Muscle of arm (tissue), 12 donors: Measurements from ENCODE around the gene DUSP23. TPM values are rescaled to one million over a fixed set of nuclear protein-coding genes. Genes with fewer than 3 reads are reported as not detected.

Experiments used
- DNase-seq: peaks from one replicate; pipeline ENCODE4 v3.0.0-alpha.2; 2013
- polyA plus RNA-seq, 12 donors: library from polyadenylated mRNA; unstranded; fragments of 120-200 nt; gene quantifications; one replicate each; pipeline ENCODE4 v1.2.1, GENCODE V29; 2013; ENCODE audit not compliant: insufficient read length in 12 of 12

Gene DUSP23
- polyA plus RNA-seq, 12 donors = 4.9 to 25.6 (median 6.0) TPM; not detected in 1

GRCh38 chr1:159826441-159827101 is 45.8 kb downstream of the DUSP23 start, which contains the start of gene SLAMF8:
Gene SLAMF8 (plus strand): TSS chr1:159826873. CDS start chr1:159826899, 26 bp downstream.
- no peak for DNase-seq

- no peak for DNase-seq
Observed at GRCh38 chr1:159827102-159827490, 46.3 kb downstream of the DUSP23 start.

DNA sequence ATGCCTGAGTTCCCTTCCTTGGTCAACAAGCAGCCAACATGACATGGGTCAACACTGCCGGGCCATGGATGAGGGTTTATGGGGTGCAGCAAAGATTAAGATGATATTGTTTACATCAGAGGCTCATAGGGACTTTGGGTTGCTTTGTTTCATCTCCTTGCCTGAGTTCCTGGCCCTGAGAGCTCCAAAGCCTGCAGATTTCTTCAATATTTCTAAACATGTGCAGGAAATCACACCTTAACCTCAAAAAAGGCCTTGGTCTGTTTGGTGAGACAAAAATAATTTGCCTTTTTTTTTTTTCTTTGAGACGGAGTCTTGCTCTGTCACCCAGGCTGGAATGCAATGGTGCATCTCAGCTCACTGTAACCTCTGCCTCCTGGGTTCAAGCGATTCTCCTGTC is 46.8 kb downstream of the DUSP23 start:
- DNase-seq = no peak

- DNase-seq = no peak
Observed at GRCh38 chr1:159828176-159828575, 47.4 kb downstream of the DUSP23 start.

GRCh38 chr1:159828581-159829272 is 48.0 kb downstream of the DUSP23 start:
- no peak for DNase-seq

- DNase-seq = no peak
Observed at GRCh38 chr1:159829273-159829634, 48.5 kb downstream of the DUSP23 start.

GRCh38 chr1:159829822-159830465 is 49.2 kb downstream of the DUSP23 start:
- DNase-seq = peak; percentile 21

DNA sequence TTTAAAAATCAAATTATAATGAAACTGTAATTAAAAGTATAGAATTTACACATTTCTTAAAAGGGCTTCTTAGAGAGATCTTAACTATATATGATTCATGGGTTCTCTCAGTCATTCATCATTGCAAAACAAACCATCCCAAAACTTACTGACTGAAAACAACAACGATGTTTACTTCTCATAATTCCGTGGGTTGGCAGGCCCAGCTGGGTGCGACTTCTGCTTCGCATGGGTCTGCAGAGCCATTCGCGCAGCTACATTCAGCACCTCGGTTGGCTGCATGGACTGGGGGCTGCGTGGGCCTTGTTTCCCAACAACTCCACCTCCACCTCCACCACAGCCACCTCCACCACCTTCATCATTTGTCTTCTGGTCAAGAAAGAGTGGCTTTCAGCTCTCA is 50.0 kb downstream of the DUSP23 start:
- DNase-seq = no peak

DNA sequence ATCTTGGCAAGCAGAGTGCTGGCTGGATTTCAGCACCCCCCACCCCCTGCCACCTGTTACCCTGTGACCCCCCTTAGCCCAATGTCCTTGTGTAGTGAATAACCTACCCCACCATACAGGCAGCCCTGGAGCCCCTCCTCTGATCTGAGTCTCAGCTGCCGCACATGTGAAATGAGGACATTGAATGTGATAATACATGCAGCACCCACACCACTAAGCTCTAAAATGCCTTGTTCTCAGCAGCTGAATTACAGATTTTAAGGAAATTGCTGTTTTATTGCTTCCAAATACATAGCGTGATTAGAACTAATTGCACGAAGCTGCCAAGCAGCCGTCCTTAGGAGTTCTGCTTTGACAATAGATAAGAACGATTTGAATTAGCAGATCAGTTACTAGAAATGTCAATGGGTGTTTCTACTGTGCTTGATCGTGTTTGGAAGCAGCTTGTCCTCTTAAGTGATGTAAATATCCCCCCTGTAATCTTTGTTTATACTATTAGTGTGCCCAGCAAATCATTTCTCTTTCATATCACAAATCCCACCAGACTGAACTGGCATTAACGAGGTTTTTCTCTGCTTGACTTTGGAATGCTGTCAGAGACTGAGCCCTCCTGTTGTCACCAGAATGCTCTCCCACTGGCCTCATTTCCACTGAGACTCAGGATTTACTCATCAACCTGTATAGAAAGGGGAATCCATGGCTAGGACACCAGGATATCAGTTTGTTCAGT is 50.8 kb downstream of the DUSP23 start:
- DNase-seq = no peak

Other genes starting within 250 kb of the DUSP23 start
- not detected for gene OR10J5, start 245.0 kb upstream of the DUSP23 start, polyA plus RNA-seq
- not detected for gene APCS, start 193.1 kb upstream of the DUSP23 start, polyA plus RNA-seq
- not detected for gene CRP, start 66.4 kb upstream of the DUSP23 start, polyA plus RNA-seq
- under 1 TPM in 7 of 12 donors, not detected in 5; 0.10 to 0.34 (median 0.20) TPM for gene FCRL6, start 21.4 kb downstream of the DUSP23 start, polyA plus RNA-seq
- gene SLAMF8, start 45.9 kb downstream of the DUSP23 start, polyA plus RNA-seq = 1 to 10 TPM in 1 of 12 donors, under 1 TPM in 7, not detected in 4; 0.05 to 2.0 (median 0.42) TPM
- not detected for gene VSIG8, start 81.7 kb downstream of the DUSP23 start, polyA plus RNA-seq
- gene CFAP45, start 119.2 kb downstream of the DUSP23 start, polyA plus RNA-seq = under 1 TPM in 10 of 12 donors, not detected in 2; 0.22 to 0.54 (median 0.27) TPM
- 100 to 1,000 TPM in 11 of 12 donors, not detected in 1; 150 to 239 (median 173) TPM for gene TAGLN2, start 144.5 kb downstream of the DUSP23 start, polyA plus RNA-seq
- 10 to 100 TPM in 1 of 12 donors, 1 to 10 TPM in 3, under 1 TPM in 7, not detected in 1; 0.22 to 27.3 (median 0.56) TPM for gene IGSF9, start 164.7 kb downstream of the DUSP23 start, polyA plus RNA-seq
- not detected for gene SLAMF9, start 173.3 kb downstream of the DUSP23 start, polyA plus RNA-seq